ENCODE data around the gene CCDC110.

CCDC110 gene

DNA sequence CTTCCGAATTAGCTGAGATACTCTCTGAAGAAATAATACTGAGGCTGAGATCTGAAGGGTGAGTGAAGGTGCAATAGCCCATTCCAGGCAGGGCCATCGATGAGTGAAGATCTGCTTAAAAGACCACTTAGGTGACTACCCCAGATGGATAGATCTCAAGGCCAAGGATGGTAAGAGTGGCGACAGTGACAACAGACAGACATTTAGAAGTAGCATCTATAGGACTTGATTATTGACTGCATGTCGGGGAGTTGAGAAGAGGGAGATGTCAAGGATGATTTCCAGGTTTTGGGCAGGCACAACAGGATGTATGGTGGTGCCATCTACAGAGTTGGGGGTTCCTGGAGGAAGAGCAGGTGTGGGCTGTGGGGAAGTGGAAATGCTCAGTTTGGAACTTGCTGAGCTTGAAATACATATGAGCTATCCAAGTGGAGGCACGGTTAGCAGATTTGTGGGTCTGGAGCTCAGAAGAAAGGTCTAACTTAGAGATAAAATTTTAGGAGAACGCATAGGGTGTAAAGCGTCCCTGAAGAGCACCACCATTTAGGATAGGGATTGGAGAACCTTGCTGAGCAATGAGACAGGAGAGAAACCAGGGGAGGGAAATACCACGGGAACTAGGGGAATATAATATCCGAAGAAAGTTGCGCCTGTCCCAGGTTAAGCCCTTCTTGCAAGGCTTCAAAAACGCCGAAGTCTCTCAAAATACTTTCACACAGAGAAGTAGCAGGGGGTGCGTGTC, 46.5 kb downstream of the CCDC110 start:
- in situ Hi-C loops (cut with MboI; ENCODE audit: low sequenced_read_pairs): no loop called here

DNA sequence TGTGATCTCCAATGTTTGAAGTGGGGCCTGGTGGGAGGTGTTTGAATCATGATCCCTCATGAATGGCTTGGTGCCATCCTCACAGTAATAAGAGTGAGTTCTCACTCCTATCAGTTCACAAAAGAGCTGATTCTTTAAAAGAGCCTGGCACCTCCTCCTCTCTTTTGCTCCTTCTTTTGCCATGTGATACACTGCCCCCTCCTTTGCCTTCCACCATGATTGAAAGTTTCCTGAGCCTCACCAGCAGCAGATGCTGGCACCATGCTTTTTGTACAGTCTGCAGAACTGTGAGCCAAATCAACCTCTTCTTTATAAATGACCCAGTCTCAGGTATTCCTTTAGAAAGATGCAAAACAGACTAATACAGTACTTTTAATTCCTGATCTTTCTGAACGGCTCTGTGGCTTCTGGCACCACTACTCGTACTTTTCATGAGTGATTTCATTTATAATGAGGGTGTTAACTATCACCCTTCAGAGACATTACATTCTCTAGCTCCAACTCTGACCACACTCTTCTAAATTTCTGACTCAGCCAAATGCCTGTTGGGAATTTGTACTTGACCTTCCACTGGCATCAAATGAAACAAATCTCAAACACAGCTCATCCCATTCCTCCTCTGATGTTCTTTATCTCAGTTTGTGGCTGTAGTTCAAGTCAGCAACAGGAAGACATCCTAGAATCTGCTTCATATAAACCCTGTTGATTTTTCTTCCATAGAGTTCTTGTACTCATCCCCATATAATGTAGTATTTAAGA, 50.0 kb downstream of the CCDC110 start:
- in situ Hi-C loops (cut with MboI; ENCODE audit: low sequenced_read_pairs): no loop called here

DNA sequence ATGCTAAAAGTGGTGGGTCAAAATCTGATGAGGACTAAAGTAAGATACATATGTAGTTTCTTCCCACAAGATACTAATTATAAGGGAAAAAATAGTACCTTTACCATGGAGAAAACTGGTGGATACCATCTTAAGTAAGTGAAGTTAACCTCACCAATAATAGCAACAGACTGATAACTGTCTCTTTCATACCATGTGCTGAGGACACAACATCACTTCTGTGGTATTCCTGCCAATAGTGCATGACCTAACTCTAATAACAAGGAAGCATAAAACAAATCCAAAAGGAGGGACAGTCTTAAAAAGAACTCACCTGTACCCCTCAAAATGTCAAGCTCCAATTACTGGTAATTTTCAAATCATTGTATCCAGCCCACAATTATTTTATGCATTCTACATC, 54.6 kb downstream of the CCDC110 start:
- in situ Hi-C loops (cut with MboI; ENCODE audit: low sequenced_read_pairs): no loop called here

DNA sequence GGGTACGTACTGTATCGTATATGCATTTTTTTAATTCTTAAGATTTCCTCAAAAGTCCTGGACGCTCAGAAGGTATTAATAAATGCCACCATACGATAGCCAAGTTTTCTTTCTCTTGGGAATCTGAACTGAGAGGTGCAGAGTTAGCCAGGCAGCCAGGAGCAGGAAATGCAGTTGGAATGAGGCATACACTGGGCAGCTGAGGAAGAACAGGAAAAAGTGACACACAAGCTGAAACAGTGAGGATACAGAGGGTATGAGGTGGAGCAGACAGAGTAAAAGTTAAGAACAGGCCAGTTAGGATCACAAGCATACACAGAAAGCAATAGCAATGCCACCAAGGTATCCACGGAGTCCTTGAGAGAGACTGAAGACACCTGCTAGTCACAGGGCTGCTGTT, 59.1 kb downstream of the CCDC110 start:
- in situ Hi-C loops (cut with MboI; ENCODE audit: low sequenced_read_pairs): no loop called here

DNA sequence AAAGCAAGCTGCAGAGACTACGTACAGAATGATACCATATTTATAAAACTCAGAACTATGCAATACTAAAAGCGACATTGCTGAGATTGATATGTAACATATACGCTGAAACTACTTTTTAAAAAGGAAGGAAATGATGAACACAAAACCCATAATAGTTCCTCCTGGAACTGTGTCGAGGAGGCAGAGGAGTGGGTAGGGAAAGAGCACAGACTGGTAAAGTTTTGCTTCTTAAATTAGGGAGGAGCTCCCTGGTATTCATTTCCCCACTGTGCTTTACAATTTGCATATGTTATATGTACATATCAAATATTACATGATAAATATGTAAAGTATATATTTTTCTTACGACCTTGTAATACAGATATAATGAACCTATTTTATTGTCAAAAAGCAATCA, 59.7 kb downstream of the CCDC110 start:
- in situ Hi-C loops (cut with MboI; ENCODE audit: low sequenced_read_pairs): no loop called here

DNA sequence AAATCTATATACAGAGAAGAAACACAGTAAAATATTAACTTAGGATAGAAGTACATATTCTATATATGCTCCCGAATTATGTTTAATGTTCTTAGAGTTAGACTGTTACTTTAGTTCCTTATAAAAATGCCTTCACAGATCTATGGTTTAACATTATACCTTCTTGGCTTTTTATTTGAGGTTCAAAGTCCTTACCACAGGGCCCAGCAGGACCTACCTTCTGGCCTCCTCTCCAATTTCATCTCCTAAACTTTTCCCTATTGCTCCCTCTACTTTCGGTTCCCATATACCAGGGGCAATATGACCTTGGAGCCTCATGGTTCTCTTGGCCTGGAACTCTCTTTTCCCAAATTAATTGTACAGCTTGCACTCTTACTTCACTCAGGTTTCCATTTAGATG, 63.1 kb downstream of the CCDC110 start:
- in situ Hi-C loops (cut with MboI; ENCODE audit: low sequenced_read_pairs): no loop called here

DNA sequence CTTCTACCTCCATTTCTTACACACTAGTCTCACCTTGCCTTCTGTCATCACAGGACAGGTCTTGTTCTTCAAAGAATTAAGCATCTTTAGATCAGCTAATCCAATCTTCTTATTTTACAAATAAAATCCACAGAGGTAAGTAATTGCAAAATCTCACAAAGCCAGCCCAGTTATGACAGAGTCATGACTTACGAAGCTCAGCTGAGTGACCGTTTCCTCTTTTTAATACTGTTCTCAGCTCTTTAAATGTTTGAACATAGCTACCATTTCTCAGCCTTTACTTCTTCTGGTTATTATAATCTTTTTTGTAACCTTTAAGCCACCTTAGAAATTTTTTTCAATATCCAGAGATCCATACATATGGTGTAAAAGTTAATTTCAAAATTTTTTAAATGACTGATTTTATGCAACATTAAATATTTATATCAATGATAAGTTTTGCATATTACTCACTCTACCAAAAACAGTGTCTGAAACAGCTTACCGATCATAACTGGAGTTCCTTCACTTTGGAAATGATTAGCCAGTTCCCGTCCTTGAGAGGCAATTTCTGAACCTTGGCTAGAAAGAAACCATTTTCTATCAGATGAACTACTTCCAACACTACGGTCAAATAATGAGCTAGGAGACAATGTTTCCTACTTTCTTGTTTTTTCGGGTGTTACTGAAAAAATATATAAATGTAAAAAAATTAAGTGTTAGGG, 66.1 kb downstream of the CCDC110 start:
- in situ Hi-C loops (cut with MboI; ENCODE audit: low sequenced_read_pairs): no loop called here

DNA sequence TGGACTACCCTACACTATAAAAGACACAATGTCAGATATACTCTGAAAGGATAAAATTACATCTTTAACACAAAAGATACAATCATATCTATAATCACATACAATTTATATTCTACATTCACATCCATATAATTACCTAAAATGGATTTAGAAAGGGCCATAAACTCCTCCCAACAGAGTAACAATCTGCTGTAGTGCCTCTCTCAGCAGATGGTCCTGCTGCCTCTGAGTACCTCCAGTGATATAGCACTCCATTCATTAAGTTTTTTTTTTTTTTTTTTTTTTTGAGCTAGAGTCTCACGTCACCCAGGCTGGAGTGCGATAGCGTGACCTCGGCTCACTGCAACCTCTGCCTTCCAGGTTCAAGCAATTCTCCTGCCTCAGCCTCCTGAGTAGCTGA, 67.5 kb downstream of the CCDC110 start:
- in situ Hi-C loops (cut with MboI; ENCODE audit: low sequenced_read_pairs): no loop called here

DNA sequence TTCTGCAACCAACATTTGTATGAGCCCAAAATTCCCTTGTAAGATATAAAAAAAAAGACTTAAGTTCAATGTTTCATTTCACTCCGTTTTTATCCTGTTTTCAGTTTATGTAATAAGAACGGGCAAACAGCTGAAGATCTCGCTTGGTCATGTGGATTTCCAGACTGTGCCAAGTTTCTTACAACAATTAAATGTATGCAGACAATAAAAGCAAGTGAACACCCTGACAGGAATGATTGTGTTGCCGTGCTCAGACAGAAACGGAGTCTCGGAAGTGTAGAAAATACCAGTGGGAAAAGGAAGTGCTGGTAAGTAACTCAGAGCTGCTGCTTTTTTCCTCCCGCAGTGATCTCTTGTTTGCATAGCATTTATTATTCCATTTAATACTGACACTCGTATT, 72.1 kb downstream of the CCDC110 start:
- in situ Hi-C loops (cut with MboI; ENCODE audit: low sequenced_read_pairs): no loop called here

DNA sequence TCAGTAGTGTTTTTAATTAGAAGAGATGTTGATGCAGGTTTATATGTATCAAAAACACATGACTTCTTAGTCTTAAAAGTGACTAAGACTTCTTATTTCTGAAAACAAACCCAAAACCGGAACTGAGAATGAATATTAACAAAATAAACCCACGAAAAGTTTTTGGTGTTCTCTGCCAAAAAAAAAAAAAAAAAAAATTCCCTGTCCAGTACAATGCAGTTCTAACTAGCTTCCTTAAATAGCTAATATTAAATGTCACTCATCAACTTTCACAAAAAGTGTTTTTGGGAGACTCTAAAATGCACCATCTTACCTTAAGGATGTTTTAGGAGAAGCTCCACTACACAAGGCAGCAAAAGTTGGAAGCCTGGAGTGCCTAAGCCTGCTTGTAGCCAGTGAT, 72.9 kb downstream of the CCDC110 start:
- in situ Hi-C loops (cut with MboI; ENCODE audit: low sequenced_read_pairs): no loop called here

DNA sequence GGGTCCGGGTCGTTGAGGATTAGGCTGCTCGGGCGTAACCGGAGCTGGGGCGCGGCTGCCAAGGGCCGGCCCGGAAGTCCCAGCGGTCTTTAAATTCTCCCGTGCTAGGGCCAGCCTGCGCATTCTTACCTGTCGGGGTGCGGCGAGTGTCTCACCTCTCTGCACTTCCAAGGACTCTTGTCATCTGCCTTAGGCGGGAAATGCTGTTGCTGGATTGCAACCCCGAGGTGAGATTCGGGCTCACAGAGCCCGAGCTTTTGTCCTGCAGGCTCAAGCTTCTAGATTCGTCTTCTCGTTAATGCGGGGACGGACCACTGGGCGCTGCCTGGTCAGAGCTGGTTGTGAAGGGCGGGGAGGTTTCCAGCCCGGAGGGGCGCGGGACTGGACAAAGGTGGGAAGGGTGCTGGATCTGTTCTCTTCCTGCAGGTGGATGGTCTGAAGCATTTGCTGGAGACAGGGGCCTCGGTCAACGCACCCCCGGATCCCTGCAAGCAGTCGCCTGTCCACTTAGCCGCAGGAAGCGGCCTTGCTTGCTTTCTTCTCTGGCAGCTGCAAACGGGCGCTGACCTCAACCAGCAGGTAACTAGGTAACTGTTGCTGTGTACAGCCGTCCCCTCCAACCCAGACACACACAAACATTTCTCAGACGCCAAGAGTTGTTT, 74.7 kb downstream of the CCDC110 start, which contains the start of gene ANKRD37:
Gene ANKRD37, plus strand, starts transcription at position 118 of the 662 bp plus-strand sequence. Its CDS starts 83 bp downstream, at position 201.
- in situ Hi-C loops (cut with MboI; ENCODE audit: low sequenced_read_pairs): no loop called here

DNA sequence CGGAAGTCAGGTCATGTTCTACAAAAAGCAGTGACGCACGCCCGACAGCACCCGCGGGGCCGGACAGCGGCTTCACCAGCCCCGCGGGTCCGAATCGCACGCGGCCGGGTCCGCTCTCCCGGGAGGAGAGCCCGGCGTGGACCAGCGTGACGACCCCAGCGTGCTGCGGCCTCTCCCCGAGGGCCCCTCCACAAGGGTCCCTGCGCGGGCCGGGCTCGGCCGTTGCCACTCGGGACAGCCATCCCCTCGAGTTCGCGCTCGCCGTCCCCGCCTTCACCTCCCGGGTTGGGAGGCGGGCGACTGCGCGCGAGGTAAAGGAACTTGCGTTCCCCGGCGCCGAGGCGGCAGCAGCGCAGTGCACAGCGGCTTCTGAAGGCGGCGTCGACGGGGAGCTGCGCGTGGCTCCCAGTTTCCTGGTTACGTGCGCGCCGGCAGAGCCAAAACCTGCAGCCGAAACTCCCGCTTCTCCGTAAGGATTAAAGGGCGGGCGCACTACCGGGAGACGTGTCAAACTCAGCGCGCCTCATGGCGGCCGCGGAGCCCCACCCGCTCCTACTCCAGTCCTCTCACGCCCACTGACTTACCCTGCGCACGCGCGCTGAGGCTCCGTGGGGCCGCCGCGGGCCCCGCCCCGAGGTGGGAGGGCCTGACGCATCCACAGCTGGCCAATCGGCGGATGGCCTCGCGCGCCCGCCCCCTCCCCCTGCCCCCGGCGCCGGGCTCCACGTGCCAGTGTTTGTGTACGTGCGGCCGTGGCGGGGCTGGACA, 75.4 kb downstream of the CCDC110 start:
- in situ Hi-C loops (cut with MboI; ENCODE audit: low sequenced_read_pairs): no loop called here

DNA sequence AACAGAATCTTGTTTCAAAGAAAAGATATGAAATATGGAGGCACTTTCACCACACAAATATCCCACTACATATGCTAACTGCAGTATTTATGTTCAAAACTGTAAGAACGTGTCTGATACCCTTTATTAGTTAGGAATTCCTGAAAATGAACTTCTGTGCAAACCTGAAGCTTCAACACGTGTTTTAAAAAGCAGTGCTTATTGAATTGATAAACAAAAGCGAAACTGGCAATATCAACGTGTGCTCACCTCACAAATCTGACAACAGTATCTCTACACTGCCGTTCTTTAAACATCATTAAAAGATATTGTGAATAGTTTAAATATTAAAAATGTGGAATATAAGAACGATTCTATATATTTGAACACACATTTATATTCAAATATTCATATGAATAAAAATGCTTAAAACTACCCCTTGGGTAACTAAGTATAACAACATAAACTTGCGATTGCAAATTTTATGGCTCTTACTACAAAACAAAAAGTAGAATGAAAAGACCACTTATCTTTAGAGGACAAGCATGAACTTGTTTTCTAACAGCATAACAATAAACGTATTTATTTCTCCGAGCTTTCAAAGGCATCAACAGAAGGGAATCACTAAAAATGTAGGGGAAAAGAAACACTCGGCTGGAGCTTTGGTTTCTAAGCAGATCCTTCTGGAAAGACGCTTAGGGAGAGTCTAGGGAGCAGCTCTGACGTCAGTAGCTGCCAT, 76.1 kb downstream of the CCDC110 start, which contains the start of gene LRP2BP:
Gene LRP2BP, minus strand, starts transcription at position 687 of the 718 bp plus-strand sequence. CDS start 17,738 bp downstream, outside the sequence.
- in situ Hi-C loops (cut with MboI; ENCODE audit: low sequenced_read_pairs): no loop called here
